K562 (cell line): ENCODE measurements around the gene GPR50. TPM values are rescaled to one million over a fixed set of nuclear protein-coding genes. Genes with fewer than 3 reads are reported as not detected.

Experiments used
- ATAC-seq: fragments of 200-7000 bp; cut with Tn5 transposase; 3 replicates; pipeline ENCODE4 v1.9.1; 2020; ENCODE audit warnings: moderate library complexity
- BruUV-seq: library from RNA; stranded (reverse); fragments of 400-500 nt; replicated peaks from 2 replicates; lab custom pipeline; 2021; lab: Mats Ljungman, UMichigan
- CTCF ChIA-PET: fragments of 300-600 bp; formaldehyde crosslinking; extraction: SDS; loops from one replicate; lab custom pipeline; 2021; ENCODE audit warnings: low intra/inter-chr PET ratio; lab: Yijun Ruan, JAX
- POLR2A ChIA-PET: fragments of 300-600, 350-650 bp; sonication (Branson Sonifier 250); formaldehyde crosslinking; extraction: SDS; loops from one replicate; lab custom pipeline; 2021; ENCODE audit warnings: antibody characterized with exemption, inconsistent platforms; lab: Yijun Ruan, JAX
- DNase-seq, 4 experiments: peaks; one replicate each; pipeline versions ENCODE4 v3.0.0 to v3.0.0-alpha.2; 2011 to 2018; ENCODE audit warnings: low spot score in 3 of 4, mixed read lengths in 3 of 4; ENCODE audit errors: extremely low read depth in 1 of 4
- FAIRE-seq: peaks from 2 replicates; lab custom pipeline; 2011; peaks lifted over from hg19 to GRCh38; lab: Jason Lieb, UNC
- H2AFZ ChIP-seq: 2 replicates; pipeline ENCODE4 v1.6.0; 2011; ENCODE audit warnings: low read depth, low read length, control low read depth, inconsistent platforms
- H3K27ac ChIP-seq: fragments of 200-600 bp; 3 replicates; pipeline ENCODE4 v1.8.0; 2011; ENCODE audit warnings: low read depth, mild to moderate bottlenecking, control low read depth, inconsistent platforms, low read length, moderate library complexity, mixed read lengths; ENCODE audit errors: extremely low read depth
- H3K27me3 ChIP-seq, 2 experiments: fragments of 300-600 bp in 1 of 2; 2 replicates in 1 of 2; 3 replicates in 1 of 2; pipeline versions ENCODE4 v1.6.0 to v1.8.0; 2011; ENCODE audit warnings: inconsistent platforms in 2 of 2, low read length in 2 of 2, mild to moderate bottlenecking in 1 of 2, mixed read lengths in 1 of 2, moderate library complexity in 1 of 2; ENCODE audit not compliant: control insufficient read depth in 2 of 2, insufficient read depth in 2 of 2
- H3K36me3 ChIP-seq: fragments of 300-600 bp; 3 replicates; pipeline ENCODE4 v1.8.0; 2011; ENCODE audit warnings: mild to moderate bottlenecking, low read length, inconsistent platforms; ENCODE audit not compliant: control insufficient read depth, insufficient read depth
- H3K4me1 ChIP-seq, 2 experiments: fragments of 200-600 bp in 1 of 2; replicated peaks in 1 of 2; 2 replicates in 1 of 2; 3 replicates in 1 of 2; pipeline versions ENCODE4 v1.5.1 to v1.8.0; 2011; ENCODE audit warnings: inconsistent platforms in 2 of 2, low read length in 2 of 2, mild to moderate bottlenecking in 1 of 2, mixed read lengths in 1 of 2, moderate library complexity in 1 of 2; ENCODE audit not compliant: control insufficient read depth in 2 of 2, insufficient read depth in 2 of 2
- H3K4me2 ChIP-seq: 2 replicates; pipeline ENCODE4 v1.6.1; 2011; ENCODE audit warnings: low read length, control low read depth, inconsistent platforms, mixed read lengths; ENCODE audit not compliant: insufficient read depth
- H3K4me3 ChIP-seq: fragments of 200-600 bp; sonication (generic), shearing (Covaris generic); 2 replicates; pipeline ENCODE4 v1.5.1; 2016; ENCODE audit warnings: control low read depth, inconsistent platforms
- H3K79me2 ChIP-seq: fragments of 200-600 bp; 3 replicates; pipeline ENCODE4 v1.8.0; 2011; ENCODE audit warnings: low read length, inconsistent platforms; ENCODE audit not compliant: control insufficient read depth, insufficient read depth
- H3K9ac ChIP-seq, 2 experiments: 2 replicates each; pipeline versions ENCODE4 v1.6.0 to v1.6.1; 2011; ENCODE audit warnings: low read depth in 2 of 2, low read length in 2 of 2, control low read depth in 1 of 2, inconsistent platforms in 1 of 2, mild to moderate bottlenecking in 1 of 2, mixed read lengths in 1 of 2; ENCODE audit not compliant: insufficient read depth in 1 of 2
- H3K9me1 ChIP-seq: one replicate; pipeline ENCODE4 v1.6.0; 2011; ENCODE audit warnings: inconsistent platforms, mild to moderate bottlenecking, low read length, moderate library complexity; ENCODE audit not compliant: control insufficient read depth, insufficient read depth
- H3K9me3 ChIP-seq: replicated peaks from 2 replicates; pipeline ENCODE4 v1.5.1; 2011; ENCODE audit warnings: low read depth, low read length, inconsistent platforms; ENCODE audit not compliant: control insufficient read depth, insufficient read depth
- H4K20me1 ChIP-seq: replicated peaks from 2 replicates; pipeline ENCODE4 v1.6.1; 2011; ENCODE audit warnings: low read length, inconsistent platforms, mixed read lengths; ENCODE audit not compliant: control insufficient read depth, insufficient read depth
- EWSR1 ChIP-seq: fragments of 450-650 bp; IDR thresholded peaks from 2 replicates; pipeline ENCODE4 v1.6.1; 2018; ENCODE audit warnings: borderline replicate concordance, mild to moderate bottlenecking, low read depth, moderate library complexity; ENCODE audit not compliant: partially characterized antibody
- HOXB6 ChIP-seq: fragments of 250-450 bp; sonication (Bioruptor Pico); IDR thresholded peaks from 2 replicates; pipeline ENCODE4 v1.5.1; 2022; ENCODE audit warnings: mild to moderate bottlenecking, borderline replicate concordance
- MTA2 ChIP-seq: fragments of 450-650 bp; IDR thresholded peaks from 2 replicates; pipeline ENCODE4 v1.6.1; 2016; ENCODE audit warnings: low read depth
- MTA3 ChIP-seq: fragments of 450-650 bp; formaldehyde crosslinking; IDR thresholded peaks from 2 replicates; pipeline ENCODE4 v1.6.1; 2017; ENCODE audit warnings: mild to moderate bottlenecking, borderline replicate concordance
- VEZF1 ChIP-seq: fragments of 200-800 bp; sonication (Bioruptor generic); IDR thresholded peaks from 2 replicates; pipeline ENCODE4 v1.6.1; 2017; ENCODE audit warnings: missing genetic modification characterization, missing compliant biosample characterization
- ZHX1 ChIP-seq: fragments of 150-350 bp; conservative IDR thresholded peaks from 2 replicates; pipeline ENCODE4 v1.6.1; 2014; ENCODE audit warnings: low read length
- WGBS: fragments of 100-300 bp; shearing (Covaris generic); methylation state at CpG from one replicate; pipeline ENCODE4 v1.1.6; 2016; ENCODE audit warnings: low coverage, mixed read lengths; ENCODE audit not compliant: insufficient coverage; ENCODE audit errors: missing lambda C conversion rate; 5-methylcytosine and 5-hydroxymethylcytosine counted together
- in situ Hi-C: fragments of 300-500 bp; cut with MboI; formaldehyde crosslinking; loops from 4 replicates; pipeline ENCODE4 v1.15.0; 2018; ENCODE audit warnings: inconsistent platforms, mixed read lengths
- intact Hi-C: fragments of 100-400 bp; cut with micrococcal nuclease; formaldehyde crosslinking; loops from 2 replicates; pipeline ENCODE4 v1.14.2; 2022
- polyA plus RNA-seq, 8 experiments: library from polyadenylated mRNA; depleted of rRNA in 4 of 8; stranded (reverse) in 5 of 8; unstranded in 3 of 8; fragments of >200 nt; fragmentation: Nextera tagmentation in 2 of 8; fragmentation: Illumina TruSeq in 1 of 8; extraction: Ambion mirVana in 2 of 8; extraction: Trizol in 1 of 8; gene quantifications; 2 replicates each; pipeline versions ENCODE4 v1.2.1 to v1.2.3, GENCODE V29; 2011 to 2014; ENCODE audit warnings: inconsistent platforms in 1 of 8, missing spikeins in 1 of 8
- total RNA-seq, 7 experiments: library from RNA; depleted of rRNA in 6 of 7; stranded (reverse); fragments of >200 nt in 6 of 7; fragmentation: Illumina TruSeq in 2 of 7; extraction: Trizol in 2 of 7; gene quantifications; 2 replicates each; pipeline versions ENCODE4 v1.2.1 to v1.2.3, GENCODE V29; 2011 to 2021; ENCODE audit warnings: low replicate concordance in 1 of 7

GPR50 gene
- total and polyA plus RNA-seq, 9 of the 15 experiments (the other 6 are each of a cell fraction or from before 2014, with no cell fraction given) = 0.03 TPM; not detected in 8

- no peak for TF ChIP-seq VEZF1
- TF ChIP-seq HOXB6 (CRISPR knock-in tag) = no peak
- TF ChIP-seq MTA2 = no peak
- TF ChIP-seq, all 486 proteins: peak for 0
Observed at GRCh38 chrX:151225843-151226242, 49.5 kb downstream of the GPR50 start (continued).

DNA sequence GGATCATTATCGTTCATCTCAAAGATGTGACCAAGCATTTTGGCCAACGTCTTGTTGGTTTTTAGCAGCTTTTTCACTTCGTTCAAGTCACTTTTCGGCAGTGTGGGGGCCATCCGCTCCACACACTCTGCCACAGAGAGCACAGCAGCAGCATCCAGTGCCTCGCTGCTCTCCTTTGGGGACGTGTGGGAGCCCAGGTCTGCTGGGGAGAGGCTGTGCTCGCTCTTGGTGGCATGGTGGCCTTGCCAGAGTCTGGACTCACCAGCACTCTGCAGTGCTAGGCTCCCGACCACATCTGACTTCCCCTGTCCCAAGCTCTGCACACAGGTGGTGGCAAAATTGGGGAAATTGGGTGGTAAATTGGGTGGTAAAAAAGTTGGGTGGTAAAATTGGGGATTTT lies 50.6 kb downstream of the GPR50 start:
- no peak overlapping the region for H2AFZ ChIP-seq
- no peaks in the 10 kb centered on the region for H3K4me1 ChIP-seq
- WGBS = 3% methylated on average over 9 of the region's 9 CpGs
- no peak for FAIRE-seq
- H3K36me3 ChIP-seq = no peaks in the 10 kb centered on the region
- TF ChIP-seq EWSR1 (no peak), MTA3 (no peak), ZHX1 (no peak)
- no peaks in the 10 kb centered on the region; the same call in 1 of the 2 replicates for H4K20me1 ChIP-seq
- in situ Hi-C loops (no loop called here), intact Hi-C loops (no loop called here)
- H3K27me3 ChIP-seq = peaks cover 6 to 14% of the 10 kb centered on the region in 2 experiments; a peak in 3 of 5 replicates
- no peak overlapping the region for H3K9ac ChIP-seq
- ChIA-PET POLR2A (no interaction called here), CTCF (no interaction called here)
- no peak overlapping the region for H3K4me3 ChIP-seq
- no peak for DNase-seq
- no peak overlapping the region for H3K27ac ChIP-seq
- H3K9me1 ChIP-seq = no peaks in the 10 kb centered on the region
- no peaks in the 10 kb centered on the region for H3K79me2 ChIP-seq
- no TSS peak for BruUV-seq
- no peaks in the 10 kb centered on the region for H3K9me3 ChIP-seq
- no peak for ATAC-seq
- H3K4me2 ChIP-seq = no peak overlapping the region
